AML-193 (cell line): ENCODE results near the gene SLC25A3.
"Not testable (repeated sequence)": the region's sequence is repeated elsewhere in the genome, so short reads cannot be mapped to it uniquely, and the experiment has no call there.

Experiments
- DNase-seq, 2 experiments: peaks; one replicate each; lab custom pipeline; 2025; lab: John Stamatoyannopoulos, UW

The SLC25A3 gene

DNA sequence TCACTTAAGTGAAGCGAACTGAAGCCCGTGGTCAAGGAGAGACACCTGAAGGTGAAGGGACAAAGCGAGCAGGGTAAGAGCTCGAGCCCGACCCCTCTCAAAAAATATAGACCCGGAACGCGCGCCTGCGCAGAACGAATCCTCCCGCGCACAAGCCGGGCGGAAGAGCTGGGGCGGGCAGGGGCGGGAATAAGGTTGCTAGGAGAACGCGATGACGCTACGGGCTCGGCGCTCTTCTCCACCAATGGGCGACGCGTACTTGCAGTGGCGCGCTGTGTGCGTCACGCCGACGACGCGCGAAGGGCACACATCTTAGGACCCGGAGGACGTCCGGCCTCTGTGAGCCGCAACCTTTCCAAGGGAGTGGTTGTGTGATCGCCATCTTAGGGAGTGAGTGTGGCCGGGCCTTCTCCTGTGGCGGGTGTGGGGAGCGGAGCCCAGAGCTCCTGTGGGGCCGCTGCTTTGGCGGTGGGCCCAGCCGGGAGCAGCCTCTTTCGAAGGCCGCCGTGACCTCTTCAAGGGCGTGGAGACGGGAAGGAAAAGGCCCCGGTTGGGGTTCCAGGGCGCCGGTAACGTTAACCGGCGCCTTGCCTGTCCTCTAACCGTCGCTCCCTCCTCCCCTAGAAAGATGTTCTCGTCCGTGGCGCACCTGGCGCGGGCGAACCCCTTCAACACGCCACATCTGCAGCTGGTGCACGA lies at the start of gene SLC25A3:
Gene SLC25A3, plus strand, starts transcription at position 336 of the 699 bp plus-strand sequence. Its CDS starts 293 bp downstream, at position 629.
- DNase-seq, result peak; percentile 92 to 94

DNA sequence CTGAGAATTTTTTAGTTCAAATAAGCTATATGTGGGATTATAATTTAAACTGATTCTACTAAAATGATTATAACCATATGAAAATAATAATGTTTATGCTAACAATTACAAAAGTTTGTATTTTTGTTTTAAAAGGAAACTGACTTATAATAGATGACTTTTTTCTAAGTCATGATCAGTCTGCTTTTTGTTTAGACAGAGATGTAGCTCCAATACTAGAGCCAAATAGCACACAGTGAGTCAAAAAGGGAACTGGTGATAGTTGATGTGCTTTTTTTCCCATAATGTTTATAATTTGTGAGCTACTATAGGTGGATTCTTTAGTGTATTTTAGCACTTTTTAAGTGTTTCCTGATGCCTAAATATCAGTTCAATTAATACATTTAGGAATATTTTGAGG lies 49.8 kb upstream of the SLC25A3 start:
- DNase-seq, result no peak

DNA sequence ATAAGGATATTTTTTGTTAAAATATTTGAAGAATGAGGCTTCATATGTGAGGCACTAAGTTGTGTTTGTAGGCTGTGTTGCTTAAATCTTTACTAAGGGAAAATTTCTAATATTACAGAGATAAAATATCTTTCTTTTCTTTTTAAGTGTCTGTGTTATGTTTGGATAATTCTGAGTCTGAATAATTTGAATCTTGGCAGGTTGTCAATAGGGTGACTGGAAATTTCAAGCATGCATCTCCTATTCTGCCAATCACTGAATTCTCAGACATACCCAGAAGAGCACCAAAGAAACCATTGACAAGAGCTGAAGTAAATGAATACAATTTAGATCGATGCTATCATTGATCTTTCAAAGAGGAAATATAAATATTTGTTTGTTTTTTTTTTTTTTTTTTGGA lies 48.7 kb upstream of the SLC25A3 start:
- DNase-seq, result no peak

DNA sequence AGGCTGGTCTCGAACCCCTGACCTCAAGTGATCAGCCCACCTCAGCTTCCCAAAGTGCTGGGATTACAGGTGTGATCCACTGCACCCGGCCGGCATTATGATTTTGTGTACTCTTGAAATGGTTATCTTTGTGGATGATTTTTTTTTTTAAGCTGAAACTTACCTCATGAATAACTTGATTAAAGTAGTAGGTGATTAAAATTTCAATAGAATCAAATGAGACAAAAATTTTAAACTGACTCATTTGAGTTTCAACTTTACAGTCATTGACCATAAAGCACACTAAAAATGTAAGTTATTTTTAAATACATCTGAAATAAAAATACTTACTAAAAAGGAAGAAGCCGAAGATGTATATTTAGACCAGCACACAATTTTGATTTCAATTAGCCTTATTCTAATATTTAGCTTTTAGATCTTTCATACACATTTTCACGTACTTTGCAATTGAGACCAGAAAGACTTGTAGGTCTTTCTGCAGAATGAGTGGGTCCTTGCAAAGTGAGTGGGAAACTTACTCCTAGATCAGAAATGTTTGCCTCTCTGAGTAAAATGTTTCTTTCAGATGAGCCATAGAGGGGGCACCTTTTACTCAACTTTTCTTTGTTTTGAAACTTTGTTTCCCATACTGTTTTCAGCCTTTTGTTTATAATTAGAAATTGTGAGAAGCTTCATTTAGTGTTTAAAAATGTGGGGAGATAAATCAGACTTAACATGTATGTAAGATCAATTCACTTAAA lies 43.9 kb upstream of the SLC25A3 start:
- DNase-seq, result no peak

DNA sequence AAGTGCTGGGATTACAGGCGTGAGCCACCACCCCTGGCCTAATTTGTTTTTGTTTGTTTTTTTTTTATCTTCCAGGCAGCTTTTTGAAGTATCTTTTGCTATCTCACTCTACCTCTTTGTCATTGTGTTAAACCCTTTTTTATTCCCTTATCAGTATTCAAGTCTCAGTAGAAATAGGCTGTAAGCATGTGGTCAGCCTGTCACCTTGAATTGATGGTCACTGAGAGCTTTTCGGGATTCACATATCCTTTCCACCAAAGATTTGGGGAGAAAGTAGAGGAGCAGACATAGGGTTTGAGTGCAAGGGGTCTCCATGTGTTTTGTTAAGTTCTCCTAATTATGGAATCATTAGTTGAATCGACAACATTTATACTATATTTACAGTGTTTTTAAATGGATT lies 41.7 kb upstream of the SLC25A3 start:
- no peak for DNase-seq

DNA sequence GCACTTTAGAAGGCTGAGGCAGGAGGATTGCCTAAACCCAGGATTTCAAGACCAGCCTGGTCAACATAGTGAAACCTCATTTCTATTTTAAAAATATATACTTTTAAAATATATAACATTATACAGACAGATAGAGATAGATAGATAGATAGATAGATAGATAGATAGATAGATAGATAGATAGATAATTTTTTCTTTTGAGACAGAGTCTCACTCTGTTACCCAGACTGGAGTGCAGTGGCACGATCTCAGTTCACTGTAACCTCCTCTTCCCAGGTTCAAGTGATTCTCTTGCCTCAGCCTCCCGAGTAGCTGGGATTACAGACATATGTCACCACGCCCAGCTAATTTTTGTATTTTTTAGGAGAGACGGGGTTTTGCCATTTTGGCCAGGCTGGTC lies 35.4 kb upstream of the SLC25A3 start:
- not testable (repeated sequence) for DNase-seq

DNA sequence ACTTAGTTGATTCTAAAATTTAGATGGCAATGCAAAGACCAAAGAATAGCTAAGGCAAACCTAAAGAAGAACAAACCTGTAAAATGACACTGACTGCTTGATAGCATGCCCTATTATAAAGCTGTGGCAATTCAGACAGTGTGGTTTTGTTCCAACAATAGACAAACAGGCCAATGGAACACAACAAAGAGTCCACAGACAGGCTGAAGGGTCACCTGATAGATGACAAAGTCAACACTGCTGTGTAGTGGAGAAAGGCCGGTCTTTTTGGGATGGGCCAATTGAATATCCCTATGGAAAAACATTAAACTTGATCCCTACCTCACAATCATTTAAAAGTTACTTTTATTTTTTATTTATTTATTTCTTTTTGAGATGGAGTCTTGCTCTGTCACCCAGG lies 33.8 kb upstream of the SLC25A3 start:
- DNase-seq, result no peak

DNA sequence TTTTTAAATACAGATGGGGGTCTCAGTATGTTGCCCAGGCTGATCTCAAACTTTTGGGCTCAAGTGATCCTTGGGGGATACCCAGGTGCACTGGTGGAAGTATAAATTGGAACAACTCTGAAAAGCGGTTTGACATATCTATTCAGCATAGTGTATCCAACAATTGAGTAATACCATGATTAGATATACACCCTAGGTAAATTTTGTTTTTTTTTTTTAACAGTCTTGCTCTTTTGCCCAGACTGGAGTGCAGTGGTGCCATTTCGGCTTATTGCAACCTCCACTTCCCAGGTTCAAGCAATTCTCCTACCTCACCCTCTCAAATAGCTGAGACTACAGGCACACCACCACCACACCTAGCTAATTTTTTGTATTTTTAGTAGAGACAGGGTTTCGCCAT lies 31.6 kb upstream of the SLC25A3 start:
- DNase-seq, result no peak

DNA sequence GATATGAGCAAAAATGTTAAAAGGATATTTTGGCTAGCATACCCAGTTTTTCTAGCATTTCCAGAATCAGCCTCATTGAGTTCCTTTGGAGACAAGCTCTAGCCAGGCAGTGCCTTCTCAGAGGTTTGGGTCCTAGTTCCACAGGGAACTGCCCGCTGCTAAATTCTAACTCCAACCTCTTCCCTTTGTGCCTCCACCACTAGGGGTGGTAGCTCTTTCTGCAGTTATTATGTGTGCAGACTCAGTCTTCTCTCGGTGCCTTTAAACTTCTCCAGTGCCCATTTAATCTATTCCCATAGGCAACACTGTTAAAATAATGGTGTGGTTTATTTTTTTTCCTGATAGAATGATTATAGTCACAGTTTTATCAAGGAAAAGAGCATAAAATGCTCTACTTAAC lies 21.5 kb upstream of the SLC25A3 start:
- DNase-seq, result no peak

DNA sequence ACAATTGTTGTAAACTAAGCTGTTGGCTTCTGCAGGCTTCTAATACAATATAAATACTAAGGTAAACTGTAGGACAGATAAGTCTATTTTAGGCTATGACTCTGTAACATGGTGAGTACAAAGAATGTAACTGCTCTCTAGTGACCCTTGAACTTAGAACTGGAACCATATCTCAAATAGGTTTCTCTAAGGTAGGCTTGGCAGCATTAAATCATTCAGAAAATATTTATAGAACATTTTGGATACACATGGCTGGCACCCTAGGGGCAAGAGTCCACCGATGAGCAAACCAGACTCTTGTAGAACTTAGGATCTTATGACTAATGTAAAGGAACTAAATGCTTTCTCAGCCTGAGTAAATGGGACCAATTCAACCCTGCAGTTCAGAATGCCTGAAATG lies 19.4 kb upstream of the SLC25A3 start:
- no peak for DNase-seq

DNA sequence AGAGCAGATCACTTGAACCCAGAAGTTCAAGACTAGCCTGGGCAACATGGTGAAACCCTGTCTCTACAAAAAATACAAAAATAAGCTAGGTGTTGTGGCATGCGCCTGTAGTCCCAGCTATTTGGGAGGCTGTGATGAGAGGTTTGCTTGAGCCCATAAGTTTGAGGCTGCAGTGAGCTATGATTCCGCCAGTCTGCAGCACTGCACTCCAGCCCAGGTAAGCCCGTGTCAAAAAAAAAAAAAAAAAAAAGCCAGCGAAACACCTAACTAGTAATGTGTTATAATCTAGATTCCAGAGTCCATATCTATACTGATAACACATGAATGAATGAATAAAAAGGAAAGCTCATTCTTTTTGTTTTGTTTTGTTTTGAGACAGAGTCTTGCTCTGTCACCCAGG lies 18.5 kb upstream of the SLC25A3 start:
- no peak for DNase-seq

DNA sequence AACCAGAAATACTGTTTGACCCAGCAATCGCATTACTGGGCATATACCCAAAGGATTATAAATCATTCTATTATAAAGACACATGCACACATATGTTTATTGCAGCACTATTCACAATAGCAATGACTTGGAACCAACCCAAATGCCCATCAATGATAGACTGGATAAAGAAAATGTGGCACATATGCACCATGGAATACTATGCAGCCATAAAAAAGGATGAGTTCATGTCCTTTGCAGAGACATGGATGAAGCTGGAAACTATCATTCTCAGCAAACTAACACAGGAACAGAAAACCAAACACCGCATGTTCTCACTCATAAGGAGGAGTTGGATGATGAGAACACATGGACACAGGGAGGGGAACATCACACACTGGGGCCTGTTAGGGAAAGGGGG lies 16.7 kb upstream of the SLC25A3 start:
- not testable (repeated sequence) for DNase-seq

DNA sequence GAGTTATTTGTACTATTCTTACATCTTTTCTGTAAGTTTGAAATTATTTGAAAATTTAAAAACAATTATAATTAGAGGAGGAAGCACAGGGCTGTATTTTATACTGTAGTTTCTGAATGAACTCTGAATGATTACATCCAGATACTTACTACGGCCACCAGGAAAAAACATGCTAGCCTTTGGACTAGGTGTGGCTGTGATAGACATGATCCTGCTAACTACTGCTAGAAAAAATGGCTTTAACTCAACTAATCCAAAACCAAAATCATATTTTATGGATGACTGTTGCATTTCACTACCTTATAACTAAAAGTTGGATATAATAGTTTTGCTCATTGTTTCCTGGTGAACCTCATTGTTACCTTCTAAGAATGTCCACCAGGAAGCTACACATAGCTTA lies 15.1 kb upstream of the SLC25A3 start:
- no peak for DNase-seq

DNA sequence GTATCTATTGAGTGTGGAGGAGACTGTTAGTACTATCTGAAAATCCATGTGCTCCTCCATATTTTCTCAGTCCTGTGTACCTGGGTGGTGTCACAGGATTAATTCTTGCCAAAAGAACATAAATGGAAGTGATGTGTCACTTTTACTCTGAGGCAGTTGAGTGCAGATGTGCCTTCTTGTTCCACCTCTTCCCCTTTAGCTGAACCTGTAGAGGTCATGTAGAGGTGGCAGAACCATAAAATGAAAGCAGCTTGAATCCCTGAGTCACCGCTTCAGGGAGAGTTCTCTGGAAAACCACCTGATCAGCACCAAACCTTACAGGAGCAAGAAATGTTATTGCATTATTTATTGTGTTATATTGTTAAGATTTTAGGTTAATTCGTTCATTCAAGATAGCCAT lies 14.7 kb upstream of the SLC25A3 start:
- no peak for DNase-seq

DNA sequence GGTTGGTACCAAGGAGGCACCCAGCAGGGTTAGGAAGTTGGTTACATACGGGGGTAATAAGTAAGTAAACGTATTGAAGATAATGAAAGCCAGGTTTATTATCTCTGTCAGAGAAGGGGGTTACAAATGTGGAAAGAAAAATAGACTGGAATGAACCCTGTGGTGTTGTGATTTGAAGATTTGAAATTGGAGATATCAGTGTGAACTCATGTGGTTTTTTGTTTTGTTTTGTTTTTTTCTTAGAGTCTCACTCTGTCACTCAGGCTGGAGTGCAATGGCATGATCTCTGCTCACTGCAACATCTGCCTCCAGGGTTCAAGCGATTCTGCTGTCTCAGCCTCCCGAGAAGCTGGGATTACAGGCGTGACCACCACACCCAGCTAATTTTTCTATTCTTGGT lies 14.1 kb upstream of the SLC25A3 start:
- DNase-seq, result no peak

DNA sequence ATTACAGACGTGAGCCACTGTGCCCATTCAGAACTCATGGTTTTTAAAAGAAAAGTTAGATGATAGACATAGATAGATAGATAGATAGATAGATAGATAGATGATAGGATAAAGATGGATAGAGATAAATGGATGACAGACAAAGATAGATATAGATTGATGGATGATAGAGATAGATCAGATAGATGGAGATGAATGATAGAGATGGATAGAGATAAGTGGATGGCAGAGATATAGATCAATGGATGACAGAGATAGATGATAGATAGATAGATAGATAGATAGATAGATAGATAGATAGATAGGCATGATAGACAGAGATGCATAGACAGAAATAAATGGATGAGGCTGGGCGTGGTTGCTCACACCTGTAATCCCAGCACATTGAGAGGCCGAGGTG lies 13.7 kb upstream of the SLC25A3 start:
- DNase-seq, result no peak

DNA sequence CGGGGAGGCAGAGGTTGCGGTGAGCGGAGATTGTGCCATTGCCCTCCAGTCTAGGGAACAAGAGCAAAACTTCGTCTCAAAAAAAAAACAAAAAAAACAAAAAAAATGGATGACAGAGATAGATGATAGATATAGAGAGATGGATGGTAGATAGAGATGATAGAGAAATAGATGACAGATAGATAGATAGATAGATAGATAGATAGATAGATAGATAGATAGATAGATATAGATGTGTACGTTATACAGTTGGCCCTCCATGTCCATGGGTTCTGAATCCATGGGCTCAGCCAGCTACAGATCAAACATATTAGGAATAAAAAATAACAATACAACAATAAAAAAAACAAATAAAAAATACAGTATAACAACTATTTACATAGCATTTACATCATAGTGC lies 12.8 kb upstream of the SLC25A3 start:
- no peak for DNase-seq

DNA sequence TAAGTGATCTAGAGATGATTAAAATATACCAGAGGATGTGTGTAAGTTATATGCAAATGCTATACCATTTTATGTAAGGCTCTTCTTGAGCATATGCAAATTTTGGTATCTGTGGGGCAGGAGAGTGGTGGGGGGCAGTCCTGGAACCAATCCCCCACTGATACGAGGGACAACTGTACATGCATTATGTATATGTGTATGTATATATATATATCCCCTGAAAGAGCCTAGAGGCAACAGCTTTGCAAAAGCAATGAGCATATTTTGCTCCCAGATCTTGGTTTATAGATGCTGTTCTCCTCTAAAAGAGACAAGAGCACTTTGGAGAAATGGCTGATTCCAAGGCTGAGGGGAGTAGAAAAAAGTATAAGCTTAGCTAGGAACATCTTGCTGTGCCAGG lies 12.4 kb upstream of the SLC25A3 start:
- no peak for DNase-seq

DNA sequence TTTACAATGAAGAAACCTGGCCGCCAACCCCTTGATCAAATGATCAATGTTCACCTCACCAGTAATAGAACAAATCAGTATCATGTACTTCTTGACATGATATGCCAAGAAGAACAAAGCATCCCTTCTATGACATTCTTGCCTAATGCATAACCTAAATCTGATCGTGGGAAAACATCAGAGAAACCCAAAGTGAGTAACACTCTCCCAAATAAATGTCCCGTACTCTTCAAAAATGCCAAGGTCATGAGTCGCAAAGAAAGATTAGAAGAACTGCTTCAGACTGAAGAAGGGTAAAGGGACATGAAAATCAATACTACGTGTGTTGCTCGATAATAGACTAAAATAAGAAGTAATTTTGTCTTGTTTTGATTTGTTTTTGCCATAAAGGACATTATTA lies 11.4 kb upstream of the SLC25A3 start:
- no peak for DNase-seq

DNA sequence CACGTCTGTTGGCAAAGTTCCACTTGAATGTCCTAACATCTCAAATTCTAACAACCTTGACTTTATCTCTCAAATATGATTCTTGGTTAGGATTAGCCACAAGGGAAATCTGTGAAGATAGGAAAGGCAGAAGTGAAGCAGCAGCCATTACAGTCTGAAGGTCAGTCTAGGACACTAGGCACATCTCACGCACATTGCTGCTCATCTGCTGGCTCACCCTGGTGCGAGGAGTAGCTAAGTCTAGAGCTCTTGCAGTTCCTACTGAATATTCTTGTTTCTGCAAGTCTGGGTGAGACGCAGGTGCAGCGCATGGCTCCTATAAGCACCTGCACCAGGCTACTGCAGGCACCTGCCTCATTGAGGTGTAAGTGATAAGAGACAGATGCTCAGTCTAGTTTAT lies 6.4 kb upstream of the SLC25A3 start:
- DNase-seq, result no peak

DNA sequence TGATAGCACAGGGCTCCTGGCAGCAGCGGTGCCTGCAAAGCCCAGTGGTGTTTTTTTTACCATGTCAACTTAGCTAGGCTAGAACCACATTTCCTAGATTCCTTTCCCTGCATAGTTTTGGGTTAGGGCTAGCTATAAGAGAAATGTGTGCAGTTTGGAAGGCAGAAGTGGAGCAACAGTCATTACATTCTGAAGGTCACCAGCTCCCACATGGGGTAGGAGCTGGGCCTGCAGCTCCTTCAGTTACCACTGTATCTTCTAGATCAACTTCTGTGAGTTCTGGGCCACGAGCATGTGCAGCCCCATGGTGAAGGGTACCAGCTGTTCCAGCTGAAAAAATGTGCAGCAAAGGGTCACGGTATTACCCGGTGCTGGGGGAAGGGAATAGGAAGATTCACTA lies 2.3 kb upstream of the SLC25A3 start:
- no peak for DNase-seq

DNA sequence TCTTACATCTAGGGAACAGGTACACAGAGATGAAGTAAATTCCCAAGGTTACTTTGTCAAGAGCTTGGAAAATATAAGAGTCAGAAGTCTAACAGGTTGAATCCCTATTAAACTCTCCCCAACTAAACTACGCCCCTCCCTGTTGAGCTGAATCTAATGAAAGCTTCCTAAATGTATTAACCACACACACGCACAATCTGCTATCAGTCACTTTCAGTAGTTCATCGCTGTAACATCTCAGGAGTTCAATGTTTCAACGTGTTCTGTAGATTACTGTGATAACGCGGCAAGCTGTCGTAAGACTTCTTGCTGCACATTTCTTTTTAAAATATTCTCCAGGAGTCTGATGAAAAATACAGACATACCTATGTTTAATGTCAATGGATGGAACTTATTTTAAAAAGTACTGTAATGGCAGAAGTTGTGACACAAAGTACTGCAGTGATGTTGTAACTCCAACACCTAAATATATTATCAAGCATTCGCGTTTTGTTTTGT lies 612 bp upstream of the SLC25A3 start:
- peak; percentile 41 to 75 for DNase-seq

DNA sequence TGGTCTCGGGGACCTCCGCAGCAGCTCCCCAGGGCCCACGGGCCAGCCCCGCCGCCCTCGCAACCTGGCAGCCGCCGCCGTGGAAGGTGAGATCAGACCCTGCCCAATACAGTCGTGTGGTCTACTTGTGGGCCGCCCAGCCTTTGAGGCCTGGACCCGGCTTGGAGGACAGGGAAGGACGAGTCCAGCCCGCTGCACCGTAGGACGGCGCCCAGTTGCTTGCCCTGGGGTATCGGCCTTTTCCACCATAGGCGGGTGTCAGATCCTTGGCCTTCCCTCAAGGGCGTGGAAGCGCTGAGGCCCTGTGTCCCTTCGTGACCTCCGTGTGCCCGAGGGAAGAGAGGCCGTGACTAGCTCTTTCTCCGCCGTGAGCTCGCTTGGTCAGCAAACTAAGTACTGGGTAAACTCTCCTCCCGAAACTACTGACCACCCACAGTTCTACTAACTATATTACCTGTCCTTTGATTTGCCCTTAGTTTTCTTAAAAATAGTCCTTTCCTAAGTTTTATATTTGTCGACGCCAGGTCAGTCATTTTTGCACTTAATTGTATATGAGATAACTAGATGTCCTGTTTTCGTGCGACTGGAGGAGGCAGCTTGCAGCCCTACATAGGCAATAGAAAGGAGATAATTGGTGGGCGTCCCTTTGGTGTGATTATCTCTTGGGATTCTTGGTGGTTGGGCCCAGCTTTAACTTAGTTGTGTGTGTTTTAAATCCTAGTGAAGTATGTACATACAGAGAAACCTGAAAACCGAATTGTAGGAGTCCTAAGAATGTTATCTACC lies 757 bp downstream of the SLC25A3 start:
- DNase-seq, result peak in 1 of 2 experiments; percentile 9
